Measurements from ENCODE around the gene GALNT5. TPM values are rescaled to one million over a fixed set of nuclear protein-coding genes. Genes with fewer than 3 reads are reported as not detected.

Gene GALNT5
- 1.9 to 2.8 TPM (median 2.1 TPM) in 5 replicates for total RNA-seq (2022; extraction: Qiagen RNA extraction)

DNA sequence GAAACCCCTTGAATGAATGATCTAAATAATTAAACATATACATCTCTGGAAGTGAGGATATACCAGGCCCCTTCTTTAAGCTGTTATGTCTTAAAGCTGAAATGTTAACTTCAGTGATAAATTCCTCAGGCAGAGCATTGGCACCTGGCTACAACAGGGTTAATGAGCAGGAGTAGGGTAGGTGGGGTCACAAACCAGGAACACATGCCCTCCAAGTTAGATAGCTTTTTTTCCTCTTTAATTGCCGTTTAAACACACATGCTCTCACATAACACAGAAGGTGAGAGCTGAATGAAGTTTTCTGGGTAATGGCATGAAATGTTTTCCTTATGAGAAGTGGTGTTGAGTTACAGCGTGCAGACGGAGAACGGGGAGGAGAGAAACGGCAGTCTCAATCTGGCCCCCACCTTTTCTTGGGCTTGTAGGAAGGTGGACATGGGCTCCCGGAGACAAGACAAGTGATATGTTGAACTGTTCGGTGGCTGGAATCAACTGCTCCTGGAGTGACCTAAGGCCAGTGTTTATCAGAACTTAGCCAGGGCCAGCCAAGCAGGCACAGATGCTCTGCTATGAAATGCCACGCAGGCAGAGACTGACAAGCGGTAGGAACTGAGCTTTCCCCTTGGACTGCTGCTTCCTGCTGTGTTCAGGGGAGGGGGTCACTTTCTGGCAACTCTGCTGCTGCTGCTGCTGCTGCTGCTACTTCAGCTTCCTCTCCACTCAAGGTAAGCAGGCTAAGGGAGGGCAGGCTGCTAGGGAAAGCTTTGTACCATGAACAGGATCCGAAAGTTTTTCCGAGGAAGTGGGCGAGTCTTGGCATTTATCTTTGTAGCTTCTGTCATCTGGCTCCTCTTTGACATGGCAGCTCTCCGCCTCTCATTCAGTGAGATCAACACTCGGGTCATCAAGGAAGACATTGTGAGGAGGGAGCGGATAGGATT lies at the start of gene GALNT5:
Gene GALNT5 (plus strand): TSS at position 394 of the 941 bp plus-strand sequence. CDS start 378 bp downstream, at position 772.

GRCh38 chr2:157325786-157326185 lies 68.3 kb downstream of the GALNT5 start, which contains the start of gene ERMN:
Gene ERMN, minus strand, starts transcription at chr2:157325824. Its CDS starts 182 bp downstream, at chr2:157325642.

Other genes starting within 250 kb of the GALNT5 start
- gene ERMN, start 68.1 kb downstream of the GALNT5 start, total RNA-seq (2022; extraction: Qiagen RNA extraction) = not detected in 5 replicates
- 0.09 to 0.22 TPM (median 0.20 TPM) in 3 of 5 replicates, not detected in the others for gene CYTIP, start 186.4 kb downstream of the GALNT5 start, total RNA-seq (2022; extraction: Qiagen RNA extraction)

All from A549 treated with Hydrocortisone at 1 μM for 4 hours (cell line).